Central memory CD4-positive, alpha-beta T cell (primary cell): ENCODE measurements around the gene OCLN.
"Not testable (repeated sequence)": the region's sequence is repeated elsewhere in the genome, so short reads cannot be mapped to it uniquely, and the experiment has no call there.

Experiments
- DNase-seq: peaks from one replicate; pipeline ENCODE4 v3.0.0; 2022

Gene OCLN

DNA sequence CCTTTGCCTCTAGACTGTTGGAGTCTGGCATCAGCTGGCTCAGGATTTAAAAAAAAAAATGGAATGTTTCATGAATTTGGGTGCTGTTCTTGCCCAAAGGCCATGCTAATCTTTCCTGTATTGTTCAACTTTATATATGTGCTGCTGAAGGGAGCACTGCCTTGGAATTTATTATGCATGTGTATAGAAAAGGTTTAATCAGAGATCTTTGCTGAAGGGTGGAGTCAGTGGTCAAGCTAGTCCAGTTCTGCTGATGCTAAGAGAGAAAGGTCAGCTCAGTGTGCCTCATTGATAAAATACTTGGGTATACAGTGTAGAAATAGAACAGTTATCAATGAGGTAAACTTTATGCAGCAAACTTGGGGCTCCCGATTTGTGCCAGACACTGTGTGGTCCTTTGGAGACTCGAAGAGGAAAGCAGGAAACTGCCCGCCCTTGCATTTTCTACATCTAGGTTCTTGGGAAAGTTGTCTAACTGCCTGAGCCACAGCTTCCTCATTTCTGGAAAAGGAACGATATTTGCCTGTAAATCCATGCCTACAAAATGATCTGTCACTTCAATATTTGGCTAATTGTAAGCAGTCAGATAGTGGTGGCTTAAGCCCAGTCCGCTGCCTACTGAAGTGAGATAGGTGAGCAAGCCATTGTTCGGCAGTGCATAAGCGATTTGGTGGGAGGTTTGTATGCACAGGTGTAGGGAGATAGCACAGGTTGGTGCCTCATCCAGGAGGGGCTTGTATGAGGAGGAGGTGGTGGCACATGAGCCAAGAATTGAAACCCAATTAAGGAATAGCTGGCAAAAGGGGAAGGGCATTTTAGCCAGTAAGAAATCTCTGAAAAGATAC lies 38.2 kb downstream of the OCLN start:
- DNase-seq = no peak

DNA sequence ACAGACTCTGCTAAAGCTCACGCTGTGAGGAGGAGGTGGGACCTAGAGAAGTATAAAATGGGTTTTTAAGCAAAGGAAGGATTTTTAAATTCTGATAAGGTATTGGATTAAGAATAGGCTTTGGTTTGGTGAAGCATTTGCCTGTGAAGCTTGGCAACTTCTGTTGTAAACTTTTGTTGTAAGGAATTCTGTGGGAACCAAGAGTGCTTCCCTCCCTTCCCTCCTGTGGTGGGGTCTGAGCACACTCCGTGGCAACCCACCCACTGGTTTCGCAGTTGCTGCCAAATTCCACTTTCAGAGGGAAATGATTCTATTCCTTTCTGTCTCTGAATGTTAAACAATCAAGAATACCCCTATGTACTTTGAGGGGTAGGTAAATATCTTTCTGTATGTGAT lies 38.8 kb downstream of the OCLN start:
- DNase-seq = no peak

DNA sequence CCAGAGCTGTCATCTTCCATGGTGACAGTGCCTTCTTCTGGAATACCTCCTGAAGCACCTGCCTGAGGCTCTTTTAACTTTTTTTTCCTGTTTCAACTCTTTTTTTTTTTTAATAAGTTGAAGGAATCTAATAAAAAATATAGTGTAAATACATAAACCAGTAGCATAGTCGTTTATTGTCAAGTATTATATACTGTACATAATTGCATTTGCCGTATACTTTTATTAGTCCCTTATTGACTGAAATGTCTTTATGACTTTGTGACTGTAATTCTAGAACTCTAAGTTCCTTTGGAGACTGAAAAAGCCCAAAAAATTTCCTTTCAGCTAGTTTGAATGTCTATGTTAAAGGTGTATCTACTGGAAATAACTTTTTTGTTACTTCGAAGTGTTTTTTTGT lies 45.3 kb downstream of the OCLN start:
- not testable (repeated sequence) for DNase-seq

DNA sequence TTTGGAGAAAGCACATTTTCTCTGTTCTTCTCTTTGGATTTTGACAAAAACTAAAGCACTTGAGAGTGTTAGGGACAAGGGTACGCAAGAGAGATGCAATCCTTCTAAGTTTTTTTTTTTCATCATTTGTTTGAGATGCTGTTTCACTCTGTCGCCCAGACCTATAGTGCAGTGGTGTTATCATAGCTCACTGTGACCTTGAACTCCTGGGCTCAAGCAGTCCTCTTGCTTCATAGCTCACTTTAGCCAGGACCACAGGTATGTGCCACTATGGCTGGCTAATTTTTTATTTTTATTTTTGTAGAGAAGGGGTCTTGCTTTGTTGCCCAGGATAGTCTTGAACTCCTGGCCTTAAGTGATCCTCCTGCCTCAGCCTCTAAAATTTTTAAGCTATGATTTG lies 46.1 kb downstream of the OCLN start:
- DNase-seq = not testable (repeated sequence)

DNA sequence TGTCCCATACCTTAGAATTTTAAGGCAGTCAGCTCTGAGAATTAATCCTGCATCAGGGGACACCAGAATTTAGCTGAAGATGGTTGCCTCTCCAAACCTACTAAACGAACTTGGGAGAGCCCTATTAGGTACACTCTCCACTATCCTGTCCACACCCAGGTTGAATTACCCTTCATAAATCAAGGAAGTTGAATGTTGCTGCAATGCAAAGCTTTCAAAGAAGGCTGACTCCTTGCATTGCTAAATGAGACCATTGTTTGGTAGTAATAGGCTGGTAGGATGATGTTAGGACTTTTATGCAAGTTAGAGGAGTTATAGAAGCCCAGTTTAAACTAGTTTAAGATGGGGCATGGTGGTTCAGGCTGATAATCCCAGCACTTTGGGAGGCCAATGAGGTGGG lies 48.8 kb downstream of the OCLN start:
- DNase-seq = not testable (repeated sequence)

DNA sequence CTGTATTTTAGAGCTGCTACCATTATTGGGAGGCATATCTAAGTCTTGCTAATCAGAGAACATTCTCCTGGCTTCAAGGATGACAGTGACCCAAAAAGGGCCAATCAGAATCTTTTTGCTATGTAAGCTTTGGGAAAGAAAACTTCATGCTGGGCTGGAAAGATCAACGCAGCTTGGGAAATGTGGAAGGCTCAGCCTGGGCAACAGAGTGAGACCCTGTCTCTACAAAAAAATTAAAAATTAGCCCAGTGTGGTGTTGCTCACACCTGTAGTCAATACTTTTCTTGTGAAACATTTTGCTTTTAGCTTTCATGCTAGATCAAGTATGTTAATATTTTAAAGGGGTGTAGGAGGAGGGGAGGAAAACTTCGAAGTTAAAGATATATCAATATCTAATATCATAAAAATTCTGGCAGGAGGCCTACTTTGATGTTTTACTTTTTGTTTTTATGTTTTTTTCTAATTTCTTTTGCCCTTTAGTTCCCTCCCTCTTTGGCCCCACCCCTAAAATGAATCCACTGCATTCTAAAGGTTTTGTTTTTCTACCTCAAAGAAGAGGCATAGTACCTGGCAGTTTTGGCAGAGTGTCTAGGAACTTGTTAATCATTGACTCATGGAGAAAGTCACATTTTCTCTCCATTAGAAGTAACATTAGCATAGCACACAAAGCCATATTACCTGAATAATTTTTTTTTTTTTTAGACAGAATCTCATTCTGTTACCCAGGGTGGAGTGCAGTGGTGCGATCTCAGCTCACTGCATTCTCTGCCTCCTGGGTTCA lies 50.4 kb downstream of the OCLN start:
- not testable (repeated sequence) for DNase-seq

DNA sequence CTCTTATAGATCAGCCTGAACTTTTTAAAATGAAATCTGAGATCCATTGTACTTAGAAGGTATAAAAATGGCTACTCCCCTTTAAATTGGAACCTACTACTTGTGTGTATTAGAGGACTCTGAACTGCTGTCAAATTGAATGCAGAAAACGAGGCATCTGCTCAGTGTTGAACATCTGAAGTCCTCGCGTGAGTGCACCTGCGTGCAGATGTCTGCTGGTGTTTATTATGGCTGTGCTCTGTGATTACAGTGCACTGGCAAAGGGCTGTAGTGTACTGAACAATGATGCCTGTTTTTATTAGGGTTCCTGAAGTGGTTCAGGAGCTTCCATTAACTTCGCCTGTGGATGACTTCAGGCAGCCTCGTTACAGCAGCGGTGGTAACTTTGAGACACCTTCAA lies 52.0 kb downstream of the OCLN start:
- DNase-seq = not testable (repeated sequence)

DNA sequence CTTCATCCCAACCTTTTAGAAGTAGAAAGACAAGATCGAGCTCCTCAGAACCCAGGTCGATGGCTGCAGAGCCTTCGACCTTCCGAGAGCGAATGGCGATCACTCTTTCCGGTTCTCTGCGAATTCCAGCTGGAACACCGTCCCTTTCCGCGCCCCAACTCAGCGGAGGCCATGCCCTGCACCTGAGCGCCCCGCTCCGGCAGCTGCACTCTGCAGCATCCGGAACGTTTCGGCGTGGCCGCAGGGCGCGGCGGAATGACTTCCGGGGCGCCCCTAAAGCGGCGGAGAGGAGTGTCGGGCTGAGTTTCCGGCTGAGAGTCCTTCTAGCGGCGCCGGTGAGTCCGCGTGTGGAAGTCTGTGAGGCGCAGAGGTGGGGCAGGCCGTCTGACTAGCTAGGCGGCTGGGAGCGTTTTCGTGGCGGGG lies 67.3 kb downstream of the OCLN start, which contains the start of gene GTF2H2C:
GTF2H2C (plus strand) TSS at position 284 of the 423 bp plus-strand sequence. CDS start 4,942 bp downstream, outside the sequence.
- peak; percentile 77 for DNase-seq

DNA sequence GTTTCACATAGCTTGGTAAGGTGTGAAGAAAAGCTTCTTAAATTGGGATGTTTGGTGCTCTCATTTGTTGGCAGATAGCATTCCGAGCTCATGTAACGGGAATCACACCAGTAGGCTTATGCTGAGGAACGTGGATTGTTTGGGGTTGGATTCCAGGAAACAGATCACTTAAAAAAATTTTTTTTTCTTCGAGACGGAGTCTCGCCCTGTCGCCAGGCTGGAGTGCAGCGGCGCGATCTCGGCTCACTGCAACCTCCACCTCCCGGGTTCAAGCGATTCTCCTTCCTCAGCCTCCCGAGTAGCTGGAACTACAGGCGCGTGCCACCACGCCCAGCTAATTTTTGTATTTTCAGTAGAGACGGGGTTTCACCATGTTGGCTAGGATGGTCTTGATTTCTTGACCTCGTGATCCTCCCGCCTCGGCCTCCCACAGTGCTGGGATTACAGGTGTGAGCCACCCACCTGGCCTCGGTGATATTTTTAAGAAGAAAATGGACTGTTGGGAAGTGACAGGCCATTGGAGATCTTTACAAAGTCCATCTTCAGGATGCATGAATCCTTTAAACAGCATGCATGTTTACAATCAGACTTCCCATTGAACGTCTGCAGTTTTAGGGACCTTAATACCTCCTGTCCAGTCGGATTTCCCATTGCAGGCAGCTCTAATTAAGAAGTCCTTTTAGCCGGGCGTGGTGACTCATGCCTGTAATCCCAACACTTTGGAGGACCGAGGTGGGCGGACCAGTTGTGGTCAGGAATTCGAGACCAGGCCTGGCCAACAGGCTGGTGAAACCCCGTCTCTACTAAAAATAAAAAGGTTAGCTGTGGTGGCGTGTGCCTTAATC lies 68.2 kb downstream of the OCLN start:
- DNase-seq = not testable (repeated sequence)

DNA sequence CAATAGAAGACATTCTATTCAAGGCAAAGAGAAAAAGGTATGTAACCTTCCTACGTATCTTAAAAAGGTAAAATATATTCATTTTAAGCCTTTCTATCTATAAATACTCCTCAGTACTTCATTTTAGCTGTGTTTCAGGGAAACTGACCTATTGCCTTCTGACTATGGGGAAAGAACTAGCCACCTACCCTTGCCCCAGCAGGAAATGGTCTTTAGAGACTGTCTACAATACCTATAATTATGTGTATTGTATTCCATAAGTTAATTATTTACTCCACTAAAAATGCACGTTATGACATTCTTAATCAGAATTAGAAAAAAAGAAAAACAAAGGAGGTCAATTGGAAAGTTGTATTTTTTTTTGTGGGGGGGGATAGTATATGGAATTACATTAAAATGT lies 73.6 kb downstream of the OCLN start:
- DNase-seq = not testable (repeated sequence)

DNA sequence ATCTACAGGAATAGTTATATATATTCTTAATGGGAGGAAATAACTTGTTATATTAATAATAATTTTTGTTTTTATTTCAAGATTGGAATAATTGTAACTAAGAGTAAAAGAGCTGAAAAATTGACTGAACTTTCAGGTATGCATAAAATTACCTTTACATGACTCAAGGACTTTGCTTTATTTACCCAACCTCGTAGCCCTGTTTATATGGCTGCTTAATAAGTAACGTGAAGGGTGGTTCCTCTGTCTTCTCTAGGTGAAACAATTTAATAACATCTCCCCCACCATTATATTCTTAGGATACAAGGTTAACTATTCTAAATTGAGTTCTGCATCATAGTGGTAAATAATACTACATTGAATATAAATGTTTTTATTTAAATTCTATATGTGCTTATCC lies 75.5 kb downstream of the OCLN start:
- not testable (repeated sequence) for DNase-seq

DNA sequence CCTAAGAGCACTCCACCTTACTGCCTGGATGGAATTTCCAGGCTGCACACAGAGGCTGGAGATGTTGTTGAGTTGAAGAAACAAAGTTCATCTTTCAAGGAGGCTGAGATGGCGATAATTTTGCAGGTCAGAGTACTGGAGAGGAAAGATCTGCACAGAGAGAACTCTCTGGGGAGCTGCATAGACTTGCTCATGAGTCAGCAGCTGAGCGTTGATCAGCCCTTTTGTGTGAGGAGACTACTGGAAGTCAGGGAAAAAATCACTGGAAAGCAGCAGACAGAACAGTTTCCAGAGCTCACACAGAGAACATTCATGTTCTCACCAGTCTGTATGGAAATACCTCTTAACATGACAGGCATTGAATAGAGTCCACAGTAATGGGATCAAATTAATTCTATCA lies 90.8 kb downstream of the OCLN start:
- DNase-seq = not testable (repeated sequence)

DNA sequence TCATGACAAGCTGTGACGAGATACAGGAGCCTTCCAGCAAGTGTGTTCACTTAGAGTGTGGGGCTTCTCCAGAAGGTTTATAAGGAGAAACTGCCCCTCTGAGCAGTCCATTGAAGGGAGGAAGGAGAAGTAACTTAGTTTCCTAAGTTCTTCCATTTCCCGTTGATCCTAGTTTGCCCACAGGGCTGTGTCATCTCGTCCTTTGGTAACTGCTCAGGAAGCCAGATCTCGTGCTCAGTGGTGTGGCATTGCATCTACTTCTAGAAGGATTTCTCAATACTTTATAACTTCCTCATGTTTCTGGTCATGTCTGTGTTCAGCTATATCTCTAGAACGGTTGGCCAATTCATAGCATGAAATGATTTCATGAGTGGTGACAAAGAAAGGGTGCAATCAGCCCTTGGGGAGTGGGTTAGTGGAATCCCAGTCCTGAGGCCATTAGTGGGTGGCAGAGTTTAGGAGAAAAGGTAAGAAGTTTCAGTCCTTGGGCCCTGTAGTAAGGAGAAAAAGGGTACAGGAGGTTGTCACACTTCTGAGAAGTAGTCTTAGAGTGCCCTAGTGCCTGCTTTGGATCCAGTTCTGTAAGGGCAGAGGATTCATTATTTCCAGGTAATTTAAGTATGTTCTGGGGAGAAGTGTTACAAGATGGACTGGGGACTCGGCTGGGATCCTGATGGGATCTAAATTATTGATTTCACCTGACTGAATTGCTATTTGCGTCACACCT lies 103.7 kb downstream of the OCLN start:
- DNase-seq = not testable (repeated sequence)

DNA sequence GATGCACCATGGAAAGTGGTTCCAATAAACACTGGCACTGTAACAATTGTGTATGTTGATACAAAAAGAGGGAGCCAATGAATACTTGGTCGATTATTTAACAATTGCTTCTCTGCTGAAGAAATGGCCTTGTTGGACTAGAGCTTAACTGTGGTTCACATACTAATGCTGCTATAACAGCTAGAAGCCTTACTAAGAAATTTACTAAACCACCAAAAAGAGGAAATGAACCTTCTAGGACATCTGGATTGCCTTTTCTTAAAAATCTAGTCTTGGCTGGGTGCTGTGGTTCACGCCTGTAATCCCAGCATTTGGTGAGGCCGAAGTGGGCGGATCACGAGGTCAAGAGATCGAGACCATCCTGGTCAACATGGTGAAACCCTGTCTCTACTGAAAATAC lies 109.4 kb downstream of the OCLN start:
- not testable (repeated sequence) for DNase-seq

DNA sequence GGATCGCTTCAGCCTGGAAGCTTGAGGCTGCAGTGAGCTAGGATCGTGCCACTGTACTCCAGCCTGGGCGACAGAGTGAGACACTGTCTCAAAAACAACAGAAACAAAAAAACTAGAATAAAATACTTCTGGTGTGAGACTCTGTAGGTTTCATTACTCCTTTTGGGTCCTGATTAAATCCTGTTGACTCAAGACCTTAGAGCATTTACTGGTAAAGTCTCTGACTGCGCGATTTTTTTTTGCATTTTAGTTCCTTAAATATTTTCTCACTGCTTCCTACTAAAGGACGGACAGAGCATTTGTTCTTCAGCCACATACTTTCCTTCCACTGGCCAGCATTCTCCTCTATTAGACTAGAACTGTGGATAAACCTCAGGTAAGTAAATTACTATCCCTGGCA lies 114.2 kb downstream of the OCLN start:
- not testable (repeated sequence) for DNase-seq
